Activated T-cell treated with anti-CD3 and anti-CD28 coated beads, Interleukin-2, amount 50 U/mL, for 4 hours (primary cell): Measurements from ENCODE around the gene ADH6. TPM values are rescaled to one million over a fixed set of nuclear protein-coding genes. Genes with fewer than 3 reads are reported as not detected.

Source experiments
- ATAC-seq, 2 donors: fragments of 200-7000 bp; cut with Tn5 transposase; one replicate each; pipeline ENCODE4 v1.10.0; 2021
- DNase-seq: peaks from one replicate; pipeline ENCODE4 v3.0.0-alpha.2; 2020
- H3K27me3 Mint-ChIP-seq: one replicate; pipeline ENCODE4 v1.8.0; 2021; ENCODE audit warnings: low read depth, mixed read lengths
- H3K36me3 Mint-ChIP-seq: one replicate; pipeline ENCODE4 v1.8.0; 2022; ENCODE audit warnings: mixed read lengths; ENCODE audit not compliant: insufficient read depth
- H3K4me1 Mint-ChIP-seq: one replicate; pipeline ENCODE4 v1.8.0; 2021; ENCODE audit warnings: low read depth, mixed read lengths
- H3K4me3 Mint-ChIP-seq: one replicate; pipeline ENCODE4 v1.8.0; 2021; ENCODE audit warnings: mild to moderate bottlenecking, moderate library complexity, mixed read lengths
- H3K9me3 Mint-ChIP-seq: one replicate; pipeline ENCODE4 v1.8.0; 2021; ENCODE audit warnings: mixed read lengths
- total RNA-seq, 3 donors: library from RNA; stranded (reverse); gene quantifications; one replicate each; pipeline ENCODE4 v1.2.1, GENCODE V29; 2021

ADH6 gene
- total RNA-seq, 3 donors from 2014 or later: 0.10 TPM; not detected in 2

DNA sequence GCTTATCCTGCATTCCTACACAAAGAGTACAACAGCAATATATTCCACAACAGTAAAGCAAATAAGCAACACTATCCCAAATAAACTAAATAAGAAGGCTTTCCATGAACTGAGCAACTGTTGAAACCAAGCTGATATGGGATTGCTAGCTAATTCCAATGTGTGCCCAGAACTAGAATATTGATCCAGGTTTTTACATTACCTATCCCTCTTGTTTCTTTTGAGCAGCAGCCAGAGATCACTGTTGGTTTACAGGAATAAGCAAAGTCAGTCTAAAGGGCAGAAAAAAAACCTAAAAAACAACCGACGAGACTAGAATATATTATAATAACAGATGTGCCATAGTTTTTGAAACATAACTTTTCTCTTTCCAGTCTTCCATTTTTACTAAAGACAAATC, 52.5 kb downstream of the ADH6 start:
- ATAC-seq: no peak
- Mint-ChIP-seq H3K4me1 (no peaks in the 10 kb centered on the region), H3K4me3 (no peak overlapping the region), H3K36me3 (no peaks in the 10 kb centered on the region), H3K27me3 (no peaks in the 10 kb centered on the region), H3K9me3 (peaks cover 5% of the 10 kb centered on the region)
- DNase-seq: no peak

DNA sequence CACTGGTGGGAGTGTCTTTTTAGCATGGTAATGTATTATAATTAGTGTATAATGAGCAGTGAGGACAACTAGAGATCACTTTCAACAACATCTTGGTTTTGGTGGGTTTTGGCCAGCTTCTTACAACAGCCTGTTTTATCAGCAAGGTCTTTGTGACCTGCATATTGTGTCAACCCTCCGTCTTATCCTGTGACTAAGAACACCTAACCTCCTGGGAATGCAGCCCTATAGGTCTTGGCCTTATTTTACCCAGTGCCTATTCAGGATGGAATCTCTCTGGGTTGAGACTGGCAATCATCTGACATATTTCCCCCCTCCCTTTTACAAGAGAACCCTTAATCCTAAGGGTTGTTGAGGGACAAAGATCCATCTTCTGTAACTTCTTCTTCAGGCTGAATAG, 53.1 kb downstream of the ADH6 start:
- H3K4me3 Mint-ChIP-seq: no peak overlapping the region
- no peak for DNase-seq
- no peak for ATAC-seq
- H3K27me3 Mint-ChIP-seq: no peaks in the 10 kb centered on the region
- H3K36me3 Mint-ChIP-seq: no peaks in the 10 kb centered on the region
- H3K4me1 Mint-ChIP-seq: no peaks in the 10 kb centered on the region
- peaks cover 5% of the 10 kb centered on the region for H3K9me3 Mint-ChIP-seq

DNA sequence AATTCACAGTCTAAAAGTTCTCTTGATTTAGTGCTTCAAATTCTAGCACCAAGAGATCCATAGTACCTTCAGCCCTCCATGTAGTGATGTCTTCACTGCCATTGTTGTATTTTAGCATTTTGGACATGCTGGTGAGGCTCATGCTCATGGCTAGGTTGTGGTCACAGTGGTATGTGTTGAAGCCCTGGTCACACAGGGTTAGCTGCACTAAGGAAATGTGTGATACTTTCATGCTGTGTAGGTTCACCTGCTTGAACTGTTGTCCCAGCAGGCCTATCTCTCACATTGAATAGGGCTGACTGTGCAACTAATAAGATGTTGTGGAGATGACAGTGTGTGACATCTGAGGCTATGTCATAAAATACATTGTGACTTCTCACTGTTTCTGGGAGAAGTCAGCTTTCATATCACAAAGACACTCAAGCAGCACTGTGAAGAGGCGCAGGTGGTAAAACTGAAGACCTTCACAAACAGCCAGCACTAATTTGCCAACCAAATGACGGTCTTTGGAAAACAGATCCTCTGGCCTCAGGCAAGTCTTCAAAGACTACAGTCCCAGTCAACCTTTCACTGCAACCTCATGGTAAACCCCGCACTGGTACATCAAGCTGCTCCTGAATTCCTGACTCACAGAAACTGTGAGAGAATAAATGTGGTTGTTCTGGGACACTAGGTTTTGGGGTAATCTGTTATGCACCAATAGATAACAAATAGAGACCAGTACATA, 57.5 kb downstream of the ADH6 start:
- Mint-ChIP-seq H3K36me3 (no peaks in the 10 kb centered on the region), H3K9me3 (peaks cover 5% of the 10 kb centered on the region), H3K27me3 (no peaks in the 10 kb centered on the region), H3K4me3 (no peak overlapping the region), H3K4me1 (no peaks in the 10 kb centered on the region)
- ATAC-seq (no peak), DNase-seq (no peak)

GRCh38 chr4:99159699-99160098, 59.3 kb downstream of the ADH6 start:
- no peaks in the 10 kb centered on the region for H3K9me3 Mint-ChIP-seq

GRCh38 chr4:99157478-99157935, 61.5 kb downstream of the ADH6 start:
- Mint-ChIP-seq H3K9me3 (no peaks in the 10 kb centered on the region), H3K4me3 (no peak overlapping the region), H3K27me3 (peaks cover 3% of the 10 kb centered on the region), H3K4me1 (no peaks in the 10 kb centered on the region), H3K36me3 (no peaks in the 10 kb centered on the region)
- DNase-seq (no peak), ATAC-seq (no peak)

More at GRCh38 chr4:99159699-99160098, 59.3 kb downstream of the ADH6 start:
- Mint-ChIP-seq H3K4me3 (no peak overlapping the region), H3K36me3 (no peaks in the 10 kb centered on the region), H3K4me1 (no peaks in the 10 kb centered on the region), H3K27me3 (peaks cover under 1% of the 10 kb centered on the region)
- DNase-seq (no peak), ATAC-seq (no peak)

GRCh38 chr4:99156992-99157391, 62.1 kb downstream of the ADH6 start:
- H3K4me1 Mint-ChIP-seq: no peaks in the 10 kb centered on the region
- DNase-seq: no peak

GRCh38 chr4:99154658-99155342, 64.2 kb downstream of the ADH6 start:
- ATAC-seq (no peak), DNase-seq (no peak)
- peaks cover 3% of the 10 kb centered on the region for H3K27me3 Mint-ChIP-seq
- H3K9me3 Mint-ChIP-seq: no peaks in the 10 kb centered on the region
- no peak overlapping the region for H3K4me3 Mint-ChIP-seq
- peaks cover under 1% of the 10 kb centered on the region for H3K4me1 Mint-ChIP-seq
- no peaks in the 10 kb centered on the region for H3K36me3 Mint-ChIP-seq

More at GRCh38 chr4:99156992-99157391, 62.1 kb downstream of the ADH6 start:
- Mint-ChIP-seq H3K27me3 (peaks cover 3% of the 10 kb centered on the region), H3K9me3 (no peaks in the 10 kb centered on the region), H3K36me3 (no peaks in the 10 kb centered on the region), H3K4me3 (no peak overlapping the region)
- ATAC-seq: no peak

Other genes starting within 250 kb of the ADH6 start
- gene METAP1, start 223.5 kb downstream of the ADH6 start, total RNA-seq: 10 to 100 TPM; 60.5 to 70.9 (median 69.9) TPM
- 10 to 100 TPM; 86.2 to 93.1 (median 91.9) TPM for gene ADH5, start 130.5 kb downstream of the ADH6 start, total RNA-seq
- gene ADH4, start 74.9 kb downstream of the ADH6 start, total RNA-seq: under 1 TPM; 0.21 to 0.43 (median 0.30) TPM
- not detected for gene ADH1A, start 71.7 kb upstream of the ADH6 start, total RNA-seq
- 1 to 10 TPM in 2 of 3 donors, under 1 TPM in 1; 0.91 to 1.1 (median 1.0) TPM for gene ADH1B, start 102.2 kb upstream of the ADH6 start, total RNA-seq
- gene ADH1C, start 133.5 kb upstream of the ADH6 start, total RNA-seq: under 1 TPM; 0.11 to 0.20 (median 0.16) TPM
- not detected for gene ADH7, start 216.1 kb upstream of the ADH6 start, total RNA-seq